ENCODE measurements around the gene EFNA3.
A peak's percentile ranks its signal among the peaks of the same experiment; 100 is the strongest.

The EFNA3 gene, protein sequence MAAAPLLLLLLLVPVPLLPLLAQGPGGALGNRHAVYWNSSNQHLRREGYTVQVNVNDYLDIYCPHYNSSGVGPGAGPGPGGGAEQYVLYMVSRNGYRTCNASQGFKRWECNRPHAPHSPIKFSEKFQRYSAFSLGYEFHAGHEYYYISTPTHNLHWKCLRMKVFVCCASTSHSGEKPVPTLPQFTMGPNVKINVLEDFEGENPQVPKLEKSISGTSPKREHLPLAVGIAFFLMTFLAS

GRCh38 chr1:155078469-155079209, at the start of gene EFNA3:
TSS of gene EFNA3 (plus strand) at chr1:155078837. CDS start at chr1:155078942, 105 bp downstream.
- peak; percentile 51 for DNase-seq (ENCODE audit: low spot score)

DNA sequence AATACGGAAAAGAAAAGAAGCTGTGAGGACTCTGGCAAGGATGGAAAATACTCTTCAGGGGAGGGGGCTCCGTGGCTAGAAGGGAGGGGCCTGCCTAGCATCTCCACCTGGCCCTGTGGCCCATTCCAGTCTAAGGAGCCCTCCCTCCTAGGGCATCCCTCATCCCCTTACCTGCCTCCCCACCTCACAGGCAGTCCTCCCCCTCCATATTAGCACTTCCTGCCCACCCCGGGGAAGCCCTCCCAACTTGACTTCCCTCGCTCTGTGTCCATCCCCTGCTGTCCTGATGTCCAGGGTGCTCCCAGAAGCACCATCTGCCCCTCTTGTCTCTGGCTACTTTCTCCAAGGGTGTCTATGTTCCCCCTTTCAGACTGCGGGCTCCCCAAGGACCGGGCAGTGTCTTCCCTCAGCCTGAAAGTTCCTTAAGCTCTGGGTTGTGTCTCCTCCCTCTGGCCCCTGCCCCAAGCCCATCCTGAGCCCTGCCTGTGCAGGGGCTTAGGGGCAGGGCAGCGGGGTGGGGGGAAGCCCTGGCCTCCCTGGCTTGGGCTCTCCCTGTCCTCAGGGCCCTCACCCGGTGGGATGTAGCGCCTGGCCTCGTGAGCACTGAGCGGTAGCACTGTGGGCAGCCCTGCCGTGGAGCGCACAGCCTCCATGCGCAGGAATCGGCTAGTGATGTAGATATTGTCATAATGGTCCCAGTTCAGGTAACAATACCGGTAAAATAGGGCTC, 49.0 kb upstream of the EFNA3 start:
- DNase-seq (ENCODE audit: low spot score) = no peak

- DNase-seq (ENCODE audit: low spot score) = no peak
Observed at GRCh38 chr1:155030243-155030795, 48.3 kb upstream of the EFNA3 start.

GRCh38 chr1:155030899-155031298, 47.7 kb upstream of the EFNA3 start:
- no peak for DNase-seq (ENCODE audit: low spot score)

- no peak for DNase-seq (ENCODE audit: low spot score)
Observed at GRCh38 chr1:155032886-155033285, 45.8 kb upstream of the EFNA3 start.

DNA sequence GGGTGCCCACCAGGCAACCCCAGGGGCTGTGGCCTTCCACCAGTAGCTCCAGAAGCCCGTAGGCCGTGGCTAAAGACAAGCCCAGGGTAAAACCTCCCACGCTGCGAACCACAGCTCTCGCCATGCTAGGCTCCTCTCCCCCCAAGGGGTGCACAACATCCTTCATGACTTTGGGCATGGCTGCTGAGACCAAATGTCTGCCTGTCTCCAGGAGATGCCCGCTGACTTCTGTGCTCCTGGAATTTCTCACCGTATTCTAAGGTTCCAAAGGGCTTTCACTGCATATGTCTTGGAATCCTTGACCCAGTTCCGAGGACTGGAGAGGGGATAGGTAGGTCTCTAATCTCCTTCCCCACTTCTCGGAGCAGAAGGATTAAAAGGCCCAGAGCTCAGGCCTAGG, 45.1 kb upstream of the EFNA3 start, which contains the start of the genes DCST1 and DCST2:
TSS of gene DCST1 (plus strand) at position 301 of the 400 bp plus-strand sequence. CDS start 213 bp downstream, outside the sequence.
TSS of gene DCST2 (minus strand) at position 258 of the 400 bp plus-strand sequence. CDS start at position 178, 80 bp downstream.
- no peak for DNase-seq (ENCODE audit: low spot score)

DNA sequence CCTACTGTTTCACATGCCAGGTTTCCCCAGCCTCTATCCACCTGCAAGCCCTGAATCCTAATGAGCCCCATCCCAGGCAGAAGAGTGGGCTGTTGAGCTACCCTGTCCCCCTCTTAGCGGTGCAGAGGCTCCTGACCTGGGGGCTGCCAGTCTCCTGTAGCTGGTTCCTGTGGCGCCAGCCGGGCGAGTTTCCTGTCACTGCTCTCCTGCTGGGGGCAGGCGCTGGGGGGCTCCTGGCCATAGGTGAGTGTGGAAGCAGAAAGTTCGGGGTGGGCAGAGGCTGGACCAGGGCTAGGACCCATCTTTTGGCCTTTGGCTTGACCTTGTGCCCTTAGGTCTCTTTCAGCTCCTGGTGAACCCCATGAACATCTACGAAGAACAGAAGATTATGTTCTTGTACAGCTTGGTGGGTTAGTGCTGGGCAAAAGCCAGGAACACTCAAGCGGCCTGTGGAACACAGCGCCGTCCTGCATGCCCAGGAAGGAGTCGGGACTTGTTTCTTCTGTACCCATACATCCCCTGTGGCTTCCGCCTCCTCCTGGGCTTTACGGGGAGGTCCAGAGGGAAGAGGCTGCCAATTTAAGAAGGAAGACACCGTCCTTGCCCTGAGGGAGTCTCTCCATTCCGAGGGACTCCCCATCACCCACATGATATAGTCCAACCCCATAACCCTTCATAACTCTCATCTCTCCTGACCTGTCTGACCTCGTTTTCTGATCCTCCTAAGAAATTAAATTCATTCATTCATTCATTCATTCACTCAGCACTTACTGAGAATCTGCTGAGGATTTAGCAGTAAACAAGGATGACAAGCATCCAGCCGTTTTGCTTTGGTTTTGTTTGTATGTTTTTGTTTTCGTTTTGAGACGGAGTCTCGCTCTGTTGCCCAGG, 44.1 kb upstream of the EFNA3 start:
- no peak for DNase-seq (ENCODE audit: low spot score)

- DNase-seq (ENCODE audit: low spot score) = no peak
Observed at GRCh38 chr1:155035936-155036335, 42.7 kb upstream of the EFNA3 start.

- no peak for DNase-seq (ENCODE audit: low spot score)
Observed at GRCh38 chr1:155037043-155037442, 41.6 kb upstream of the EFNA3 start.

GRCh38 chr1:155037851-155038441, 40.7 kb upstream of the EFNA3 start:
- DNase-seq (ENCODE audit: low spot score) = no peak

GRCh38 chr1:155038602-155039307, 39.9 kb upstream of the EFNA3 start:
- no peak for DNase-seq (ENCODE audit: low spot score)

DNA sequence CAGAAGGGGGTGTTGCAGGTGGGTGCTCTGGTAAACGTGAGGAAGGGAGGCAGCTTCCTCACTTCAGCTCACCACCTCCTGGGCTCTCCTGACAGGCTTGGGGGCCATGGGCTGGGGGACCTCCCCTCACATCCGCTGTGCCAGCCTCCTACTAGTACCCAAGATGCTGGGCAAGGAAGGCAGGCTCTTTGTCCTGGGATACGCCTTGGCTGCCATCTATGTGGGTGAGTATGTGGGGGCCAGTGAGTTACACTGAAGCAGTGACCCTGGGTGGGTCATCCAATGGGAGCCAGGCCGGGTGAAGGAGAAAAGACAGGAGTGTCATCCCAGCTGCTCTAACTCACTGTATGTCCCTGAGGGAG, 39.3 kb upstream of the EFNA3 start:
- no peak for DNase-seq (ENCODE audit: low spot score)

DNA sequence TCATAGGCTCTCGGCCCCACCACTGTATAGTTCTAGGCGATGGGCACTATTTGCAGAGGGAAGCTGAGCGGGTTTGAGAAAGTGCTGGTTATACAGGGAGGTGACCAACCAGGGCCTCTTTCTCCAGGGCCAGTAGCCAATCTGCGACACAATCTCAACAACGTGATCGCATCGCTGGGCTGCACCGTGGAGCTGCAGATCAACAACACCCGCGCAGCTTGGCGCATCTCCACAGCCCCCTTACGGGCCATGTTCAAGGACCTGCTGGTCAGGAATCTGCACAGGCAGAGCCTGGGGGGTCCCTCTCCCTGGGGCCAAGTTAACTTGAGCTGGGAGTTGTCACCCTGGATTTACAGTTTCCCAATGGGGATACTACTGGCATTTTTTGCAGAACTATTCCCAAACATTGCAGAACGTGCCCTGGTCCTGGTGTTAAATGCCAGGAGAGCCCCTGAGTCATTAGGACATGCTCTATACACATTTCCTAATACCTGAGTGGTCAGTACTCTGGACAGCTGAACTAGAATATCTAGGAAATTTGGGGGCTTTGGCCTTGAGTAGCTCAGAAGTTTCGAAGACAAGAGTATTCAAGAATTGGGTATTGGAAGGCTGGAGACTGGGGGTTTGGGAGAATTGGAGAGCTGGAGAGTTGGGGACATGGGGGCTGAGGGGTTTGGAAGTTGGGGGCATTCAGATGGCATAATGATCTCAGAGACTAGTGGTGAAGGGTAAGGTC, 38.1 kb upstream of the EFNA3 start:
- DNase-seq (ENCODE audit: low spot score) = no peak

- no peak for DNase-seq (ENCODE audit: low spot score)
Observed at GRCh38 chr1:155042789-155043188, 35.8 kb upstream of the EFNA3 start.

GRCh38 chr1:155043301-155043702, 35.3 kb upstream of the EFNA3 start:
- DNase-seq (ENCODE audit: low spot score) = no peak

GRCh38 chr1:155043793-155044192, 34.8 kb upstream of the EFNA3 start:
- DNase-seq (ENCODE audit: low spot score) = no peak

DNA sequence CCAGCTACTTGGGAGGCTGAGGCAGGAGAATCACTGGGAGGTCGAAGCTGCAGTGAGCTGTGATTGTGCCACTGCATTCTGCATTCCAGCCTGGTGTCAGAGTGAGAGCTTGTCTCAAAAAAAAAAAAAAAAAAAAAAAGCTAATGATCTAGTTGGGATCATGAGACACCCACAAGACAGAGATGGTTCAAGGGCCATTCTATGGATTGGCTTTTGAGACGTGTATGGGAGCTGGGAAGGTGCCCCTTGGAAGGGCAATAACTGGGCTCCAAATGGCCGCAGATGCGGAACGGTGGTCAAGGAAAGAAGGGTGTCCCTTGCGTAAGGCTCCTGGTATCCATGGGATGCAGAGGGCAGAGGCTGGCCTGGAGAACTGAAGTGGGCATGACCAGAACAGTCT, 34.3 kb upstream of the EFNA3 start:
- DNase-seq (ENCODE audit: low spot score) = no peak

- DNase-seq (ENCODE audit: low spot score) = peak; percentile 74
Observed at GRCh38 chr1:155044812-155045657, 33.6 kb upstream of the EFNA3 start.
